Loucy (cell line): ENCODE data around the gene RBM44.

Source experiments
- H2AFZ ChIP-seq: fragments of 200-600 bp; sonication (generic); 2 replicates; pipeline ENCODE4 v1.6.0; 2016; ENCODE audit warnings: antibody characterized with exemption, mild to moderate bottlenecking, low read length, moderate library complexity
- H3F3A ChIP-seq: fragments of 200-600 bp; 2 replicates; pipeline ENCODE4 v1.6.0; 2016; ENCODE audit warnings: antibody characterized with exemption, low read depth, mild to moderate bottlenecking
- H3K27me3 ChIP-seq: fragments of 200-600 bp; sonication (generic); 2 replicates; pipeline ENCODE4 v1.6.1; 2014; ENCODE audit warnings: low read length, mild to moderate bottlenecking; ENCODE audit not compliant: insufficient read depth, poor library complexity, severe bottlenecking
- H3K36me3 ChIP-seq: fragments of 200-600 bp; sonication (generic); 2 replicates; pipeline ENCODE4 v1.6.1; 2016; ENCODE audit warnings: low read length; ENCODE audit not compliant: insufficient read depth
- H3K4me1 ChIP-seq: fragments of 200-600 bp; sonication (generic); 2 replicates; pipeline ENCODE4 v1.5.1; 2014; ENCODE audit warnings: low read length, mild to moderate bottlenecking; ENCODE audit not compliant: insufficient read depth, poor library complexity, severe bottlenecking
- H3K4me2 ChIP-seq: fragments of 200-600 bp; sonication (generic); 2 replicates; pipeline ENCODE4 v1.6.0; 2014; ENCODE audit warnings: antibody characterized with exemption, low read length, low read depth, mild to moderate bottlenecking; ENCODE audit not compliant: poor library complexity, severe bottlenecking
- H3K4me3 ChIP-seq: fragments of 200-600 bp; sonication (generic); 2 replicates; pipeline ENCODE4 v1.5.1; 2014; ENCODE audit warnings: low read length, mild to moderate bottlenecking, mixed read lengths; ENCODE audit not compliant: poor library complexity, severe bottlenecking
- H3K79me2 ChIP-seq: fragments of 200-600 bp; sonication (generic); 2 replicates; pipeline ENCODE4 v1.6.1; 2014; ENCODE audit warnings: low read length; ENCODE audit not compliant: insufficient read depth
- H3K9ac ChIP-seq: fragments of 200-600 bp; sonication (generic); 2 replicates; pipeline ENCODE4 v1.6.0; 2014; ENCODE audit warnings: mild to moderate bottlenecking, low read depth, low read length, moderate library complexity; ENCODE audit not compliant: poor library complexity, severe bottlenecking
- H3K9me2 ChIP-seq: fragments of 200-600 bp; sonication (generic); replicated peaks from 2 replicates; pipeline ENCODE4 v1.6.1; 2016; ENCODE audit warnings: low read depth, low read length, mixed read lengths
- H3K9me3 ChIP-seq: fragments of 200-600 bp; sonication (generic); 2 replicates; pipeline ENCODE4 v1.6.1; 2014; ENCODE audit warnings: mild to moderate bottlenecking, antibody characterized with exemption, low read length, low read depth; ENCODE audit not compliant: insufficient read depth
- H4K20me1 ChIP-seq: fragments of 200-600 bp; sonication (generic); 2 replicates; pipeline ENCODE4 v1.6.0; 2014; ENCODE audit warnings: antibody characterized with exemption, low read length, mild to moderate bottlenecking; ENCODE audit not compliant: insufficient read depth, poor library complexity, severe bottlenecking
- EZH2phosphoT487 ChIP-seq: fragments of 200-600 bp; IDR thresholded peaks from 2 replicates; pipeline ENCODE4 v1.6.1; 2018; ENCODE audit warnings: antibody characterized with exemption, mild to moderate bottlenecking, moderate library complexity, borderline replicate concordance
- TF ChIP-seq, protein P1 (sequence below): fragments of 200-600 bp; sonication (generic); conservative IDR thresholded peaks from 2 replicates; pipeline ENCODE4 v1.5.1; 2014; ENCODE audit warnings: mild to moderate bottlenecking, antibody characterized with exemption, low read length

RBM44 gene

DNA sequence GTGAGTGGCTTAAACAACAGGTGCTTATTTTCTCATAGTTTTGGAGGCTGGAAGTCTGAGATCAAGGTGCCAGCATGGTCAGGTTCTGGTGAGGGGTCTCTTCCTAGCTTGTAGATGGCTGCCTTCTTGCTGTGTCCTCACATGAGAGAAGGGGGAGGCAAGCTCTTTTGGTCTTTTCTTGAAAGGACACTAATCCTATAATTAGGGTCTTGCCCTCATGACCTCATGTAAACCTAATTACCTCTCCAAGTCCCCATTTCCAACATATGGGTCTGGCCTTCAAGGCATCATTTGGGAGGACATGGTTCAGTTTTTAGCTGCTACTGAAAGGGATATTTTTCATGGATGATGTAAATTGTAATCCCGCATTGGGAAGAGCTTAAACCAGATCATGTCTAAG is 18.0 kb downstream of the RBM44 start:
- no peaks in the 10 kb centered on the region for H4K20me1 ChIP-seq
- no peaks in the 10 kb centered on the region for H3K9me2 ChIP-seq
- H3K36me3 ChIP-seq = no peaks in the 10 kb centered on the region
- H3F3A ChIP-seq = peaks cover 4% of the 10 kb centered on the region; the same call in 1 of the 2 replicates
- H3K9ac ChIP-seq = no peak overlapping the region
- no peak overlapping the region for H2AFZ ChIP-seq
- H3K4me3 ChIP-seq = no peak overlapping the region
- no peaks in the 10 kb centered on the region for H3K27me3 ChIP-seq
- H3K4me1 ChIP-seq = peaks cover 17% of the 10 kb centered on the region
- no peak overlapping the region for H3K4me2 ChIP-seq
- no peaks in the 10 kb centered on the region for H3K79me2 ChIP-seq
- no peaks in the 10 kb centered on the region for H3K9me3 ChIP-seq
- TF ChIP-seq EZH2phosphoT487 = no peak
- TF ChIP-seq, protein P1, sequence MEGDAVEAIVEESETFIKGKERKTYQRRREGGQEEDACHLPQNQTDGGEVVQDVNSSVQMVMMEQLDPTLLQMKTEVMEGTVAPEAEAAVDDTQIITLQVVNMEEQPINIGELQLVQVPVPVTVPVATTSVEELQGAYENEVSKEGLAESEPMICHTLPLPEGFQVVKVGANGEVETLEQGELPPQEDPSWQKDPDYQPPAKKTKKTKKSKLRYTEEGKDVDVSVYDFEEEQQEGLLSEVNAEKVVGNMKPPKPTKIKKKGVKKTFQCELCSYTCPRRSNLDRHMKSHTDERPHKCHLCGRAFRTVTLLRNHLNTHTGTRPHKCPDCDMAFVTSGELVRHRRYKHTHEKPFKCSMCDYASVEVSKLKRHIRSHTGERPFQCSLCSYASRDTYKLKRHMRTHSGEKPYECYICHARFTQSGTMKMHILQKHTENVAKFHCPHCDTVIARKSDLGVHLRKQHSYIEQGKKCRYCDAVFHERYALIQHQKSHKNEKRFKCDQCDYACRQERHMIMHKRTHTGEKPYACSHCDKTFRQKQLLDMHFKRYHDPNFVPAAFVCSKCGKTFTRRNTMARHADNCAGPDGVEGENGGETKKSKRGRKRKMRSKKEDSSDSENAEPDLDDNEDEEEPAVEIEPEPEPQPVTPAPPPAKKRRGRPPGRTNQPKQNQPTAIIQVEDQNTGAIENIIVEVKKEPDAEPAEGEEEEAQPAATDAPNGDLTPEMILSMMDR = no peak

DNA sequence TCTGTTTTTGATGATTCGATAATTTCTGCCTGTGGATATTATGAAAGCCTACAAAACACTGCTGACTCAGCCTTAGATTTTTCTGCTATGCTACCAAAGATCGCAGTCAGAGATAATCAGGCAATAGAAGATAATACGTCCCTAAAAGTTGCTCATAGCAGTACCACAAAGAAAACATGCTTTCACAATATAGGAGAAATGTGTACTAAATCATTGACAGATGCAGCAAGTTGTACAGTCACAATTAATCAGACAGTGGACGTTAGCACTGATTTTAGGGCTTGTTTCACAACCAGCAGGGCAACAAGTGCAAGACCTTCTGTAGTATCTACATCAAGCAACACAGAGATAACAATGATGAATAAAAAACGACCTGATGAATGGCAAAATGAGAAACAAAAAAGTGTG is 19.5 kb downstream of the RBM44 start:
- Histone ChIP-seq H3K9me2 (no peaks in the 10 kb centered on the region), H3K4me2 (no peak overlapping the region), H3K4me3 (no peak overlapping the region), H2AFZ (no peak overlapping the region), H3K9ac (no peak overlapping the region), H3K27me3 (no peaks in the 10 kb centered on the region), H3K4me1 (peaks cover 17% of the 10 kb centered on the region), H3F3A (peaks cover 4% of the 10 kb centered on the region; the same call in 1 of the 2 replicates), H3K36me3 (no peaks in the 10 kb centered on the region), H3K9me3 (no peaks in the 10 kb centered on the region), H3K79me2 (no peaks in the 10 kb centered on the region), H4K20me1 (no peaks in the 10 kb centered on the region)
- TF ChIP-seq EZH2phosphoT487 = no peak
- TF ChIP-seq, protein P1 = no peak

DNA sequence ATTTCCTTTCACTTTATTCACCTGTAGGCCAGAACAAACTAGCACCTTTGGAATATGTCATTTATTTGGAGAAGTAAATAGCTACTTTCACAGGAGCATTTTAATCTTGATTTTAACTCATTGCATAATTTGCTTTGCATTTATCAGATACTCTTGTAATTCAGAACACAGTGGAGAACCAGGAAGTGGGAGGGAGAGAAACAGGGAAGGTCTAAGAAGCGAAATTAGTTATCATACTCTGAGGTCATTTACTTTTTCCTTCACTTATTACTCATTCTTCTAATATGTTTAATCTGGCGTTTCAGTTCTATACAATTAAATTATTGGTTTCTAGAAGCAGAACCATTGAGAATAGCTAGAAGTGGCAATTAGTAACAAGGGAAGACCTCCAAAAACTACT is 20.7 kb downstream of the RBM44 start:
- no peaks in the 10 kb centered on the region for H3K9me3 ChIP-seq
- H3K79me2 ChIP-seq = no peaks in the 10 kb centered on the region
- H3K4me1 ChIP-seq = peaks cover 17% of the 10 kb centered on the region
- H3K27me3 ChIP-seq = no peaks in the 10 kb centered on the region
- no peak for TF ChIP-seq EZH2phosphoT487
- TF ChIP-seq, protein P1 = no peak
- no peak overlapping the region for H3K4me2 ChIP-seq
- H3K36me3 ChIP-seq = no peaks in the 10 kb centered on the region
- H3K9me2 ChIP-seq = no peaks in the 10 kb centered on the region
- H3K4me3 ChIP-seq = no peak overlapping the region
- peaks cover 4% of the 10 kb centered on the region; the same call in 1 of the 2 replicates for H3F3A ChIP-seq
- no peak overlapping the region for H3K9ac ChIP-seq
- H4K20me1 ChIP-seq = no peaks in the 10 kb centered on the region
- no peak overlapping the region for H2AFZ ChIP-seq
